NCI-H2029 treated with DMSO at 0.1 percent for 48 hours (cell line): ENCODE measurements around the gene PTPRN2.

Source experiments
- DNase-seq: peaks from one replicate; lab custom pipeline; 2025; lab: John Stamatoyannopoulos, UW

Gene PTPRN2

DNA sequence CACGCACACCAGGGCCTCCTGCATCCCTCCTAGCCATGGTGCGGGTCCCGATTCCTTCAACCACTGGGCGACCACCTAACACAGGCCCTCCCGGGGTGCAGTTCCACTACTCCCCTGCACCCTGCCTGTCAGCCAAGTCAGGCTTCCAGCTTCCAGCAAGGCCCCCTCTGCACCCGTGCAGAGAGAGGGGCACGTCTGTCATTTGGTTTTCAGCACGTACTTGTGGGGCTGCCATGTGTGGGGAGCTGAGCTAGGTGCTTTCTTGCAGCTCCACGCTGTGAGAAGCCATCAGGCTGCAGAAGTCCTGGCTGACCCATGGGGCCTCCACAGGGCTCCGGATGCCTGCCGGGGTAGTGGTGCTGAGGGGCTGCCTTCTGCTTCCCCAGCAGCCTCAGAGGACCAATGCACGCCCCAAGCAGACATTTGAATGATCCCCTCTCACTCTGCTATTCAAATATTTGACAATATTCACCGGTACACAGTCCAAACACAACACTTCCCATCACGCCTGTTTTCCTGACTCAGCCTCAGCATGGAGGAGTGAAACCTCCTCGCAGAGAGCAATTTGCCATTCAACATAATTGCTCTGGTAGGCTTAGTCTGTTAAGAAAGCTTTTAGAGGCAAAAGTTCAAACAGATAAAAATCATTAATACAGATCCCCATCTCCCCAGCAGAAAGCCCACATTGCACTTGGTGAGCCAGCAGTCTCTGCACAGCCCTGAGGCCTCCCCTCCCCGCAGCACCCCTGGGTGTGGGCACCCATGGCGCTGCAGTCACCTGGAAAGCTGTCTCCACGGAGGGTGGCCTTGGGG, 449.9 kb downstream of the PTPRN2 start:
- no peak for DNase-seq

DNA sequence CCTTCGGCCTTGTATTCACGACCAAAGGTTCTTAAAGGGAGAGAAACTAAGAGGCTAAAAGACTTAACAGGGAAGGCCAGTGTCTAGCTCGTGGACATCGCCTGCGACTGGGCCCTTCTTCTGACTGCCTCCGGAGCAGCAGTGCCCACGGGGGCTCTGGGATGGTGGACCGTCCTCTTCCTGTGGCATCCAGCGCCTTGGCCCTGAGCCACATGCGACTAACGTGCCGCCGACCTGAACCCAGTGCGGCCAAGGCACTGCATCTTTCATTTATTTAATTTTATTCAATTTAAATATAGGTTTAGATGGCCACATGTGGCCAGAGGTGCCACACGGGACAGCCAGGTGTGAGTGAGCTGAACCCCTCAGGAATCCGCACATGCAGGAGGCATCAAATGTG, 451.7 kb downstream of the PTPRN2 start:
- DNase-seq, result no peak

DNA sequence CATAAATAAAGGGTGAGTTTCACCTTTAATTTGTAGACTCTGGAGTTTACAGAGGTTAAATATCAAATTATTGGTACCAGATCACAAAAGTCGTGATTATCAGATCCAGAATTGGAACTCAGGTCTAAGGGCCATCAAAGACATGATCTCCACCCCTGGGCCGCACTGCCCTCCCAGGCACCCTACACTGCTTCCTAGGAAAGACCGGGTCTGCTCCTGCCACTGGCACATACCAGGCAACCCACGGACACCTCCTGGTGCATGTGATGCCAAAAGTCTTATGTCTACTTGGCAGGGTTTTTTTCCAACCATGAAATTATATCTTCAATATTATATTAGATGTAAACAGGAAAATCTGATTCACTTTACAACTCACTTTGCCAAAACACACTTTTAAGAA, 452.8 kb downstream of the PTPRN2 start:
- no peak for DNase-seq

DNA sequence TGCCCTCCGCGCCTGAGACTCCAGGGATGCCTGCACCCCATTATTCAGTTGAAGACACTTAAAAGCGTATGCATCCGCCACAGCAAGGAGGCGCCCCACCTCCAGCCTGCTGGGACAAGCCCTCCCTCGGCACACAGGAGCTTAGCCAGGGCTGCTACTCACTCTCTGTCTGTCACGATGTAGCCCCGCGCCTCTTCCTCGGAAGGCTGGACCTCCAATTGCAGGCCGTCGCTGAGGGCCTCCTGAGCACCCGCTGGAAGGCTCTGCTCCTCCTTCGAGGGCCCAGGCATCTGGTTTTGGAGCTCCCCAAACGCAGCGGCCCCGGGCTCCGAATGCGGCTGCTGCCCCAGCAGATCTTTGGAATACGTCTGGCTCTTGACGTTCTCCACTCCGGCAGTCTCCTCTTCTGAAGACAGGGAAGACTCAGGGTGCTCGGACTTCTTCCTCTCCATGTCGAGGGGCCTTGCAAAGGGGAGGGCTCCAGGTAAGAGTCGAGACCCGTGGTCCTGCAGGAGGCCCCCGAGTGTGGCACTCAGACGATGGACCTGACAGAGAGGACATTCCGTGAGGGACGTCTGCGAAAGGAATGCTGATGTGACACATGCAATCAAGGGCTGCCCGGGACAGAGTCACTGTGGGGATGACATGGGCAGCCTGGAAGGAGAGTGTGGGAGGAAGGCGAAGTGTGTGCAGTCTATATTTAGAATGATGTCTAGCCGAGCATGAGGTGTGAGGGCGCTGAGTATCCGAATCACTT, 453.9 kb downstream of the PTPRN2 start:
- no peak for DNase-seq

DNA sequence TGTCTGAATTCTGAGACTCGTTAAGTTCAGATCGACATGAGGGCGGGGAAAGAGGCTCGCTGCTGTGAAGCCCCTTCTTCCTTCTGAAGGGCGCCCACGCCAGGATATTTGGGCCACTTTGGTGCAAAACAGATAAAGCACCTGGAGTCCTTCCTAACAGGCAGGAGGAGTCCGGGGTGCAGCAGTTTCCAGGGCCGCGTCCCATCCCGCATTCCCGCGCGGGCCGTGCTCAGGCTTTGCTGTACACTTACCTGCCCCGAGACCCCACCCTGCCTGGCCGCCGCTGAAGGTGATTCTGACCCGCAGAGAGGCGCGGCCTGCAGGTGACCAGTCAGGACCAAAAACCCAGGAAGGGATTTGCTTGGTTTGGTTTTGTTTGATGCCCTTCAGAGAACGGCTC, 454.6 kb downstream of the PTPRN2 start:
- no peak for DNase-seq

DNA sequence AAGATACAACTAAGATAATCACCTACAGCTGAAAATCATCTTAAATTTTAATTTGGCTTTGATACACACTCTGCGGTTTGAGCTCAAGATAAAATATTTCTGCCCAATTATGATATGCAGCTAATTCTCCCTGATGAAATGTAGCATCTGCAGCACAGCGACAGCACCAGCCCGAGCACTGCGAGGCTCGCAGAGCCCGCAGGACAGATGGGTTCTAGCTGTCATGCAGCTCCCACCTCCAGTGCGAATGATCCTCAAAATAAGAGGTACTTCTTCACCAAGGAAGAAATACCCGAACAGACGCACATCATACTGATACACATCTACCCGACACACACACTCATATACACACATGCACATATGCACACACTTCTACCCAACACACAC, 457.6 kb downstream of the PTPRN2 start:
- DNase-seq, result no peak

DNA sequence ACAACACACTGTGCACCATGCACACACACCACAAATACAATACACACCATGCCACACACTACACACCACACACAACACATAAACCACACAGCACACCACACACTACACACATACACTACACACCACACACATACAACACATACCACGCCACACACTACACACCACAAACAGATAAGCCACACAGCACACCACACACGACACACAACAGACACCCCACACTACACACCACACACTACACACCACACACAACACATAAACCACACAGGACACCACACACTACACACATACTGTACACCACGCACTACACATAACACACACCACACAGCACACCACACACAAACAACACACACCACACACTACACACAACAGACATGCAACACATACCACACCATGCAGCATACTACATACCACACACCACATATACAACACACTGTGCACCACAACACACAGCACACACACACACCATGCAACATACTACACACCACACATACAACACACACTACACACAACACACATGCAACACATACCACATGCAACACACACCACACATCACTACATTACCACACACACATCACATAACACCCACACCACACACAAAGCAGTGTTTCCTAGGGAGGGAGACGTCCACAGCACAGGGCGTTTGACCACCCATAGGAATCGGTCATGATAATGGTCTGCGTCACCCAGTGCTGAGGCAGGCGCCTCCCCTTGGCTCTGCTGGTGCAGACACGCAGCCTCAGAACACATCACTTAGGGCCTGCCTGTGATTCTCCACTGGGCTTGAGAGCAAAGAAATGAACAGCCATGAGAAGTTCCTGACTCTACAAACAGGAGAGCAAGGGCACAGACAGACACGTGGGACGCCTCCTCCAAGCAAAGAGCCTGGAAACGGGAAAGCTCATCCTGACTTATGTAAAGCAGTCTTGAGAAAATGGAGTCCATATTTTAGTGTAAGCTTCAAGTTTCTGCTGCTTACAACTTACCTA, 458.3 kb downstream of the PTPRN2 start:
- no peak for DNase-seq

DNA sequence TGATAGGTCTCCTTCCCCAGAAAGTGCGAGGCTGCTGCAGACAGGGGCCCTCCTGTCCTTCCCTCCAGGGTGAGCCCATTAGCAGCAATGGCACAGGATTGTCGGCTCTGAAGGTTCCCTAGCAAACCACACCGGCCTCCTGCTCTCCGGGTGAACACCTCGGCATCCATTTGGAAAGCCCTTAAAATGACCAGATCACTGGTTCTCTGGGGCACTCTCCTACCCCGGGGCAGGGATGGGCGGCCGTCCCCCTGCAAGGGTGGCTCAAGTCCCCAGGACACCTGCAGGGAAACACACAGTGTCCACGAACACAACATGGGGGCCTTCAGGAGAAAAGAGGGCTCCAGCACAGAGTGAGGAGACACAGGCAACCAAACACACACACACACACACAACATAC, 459.1 kb downstream of the PTPRN2 start:
- no peak for DNase-seq

DNA sequence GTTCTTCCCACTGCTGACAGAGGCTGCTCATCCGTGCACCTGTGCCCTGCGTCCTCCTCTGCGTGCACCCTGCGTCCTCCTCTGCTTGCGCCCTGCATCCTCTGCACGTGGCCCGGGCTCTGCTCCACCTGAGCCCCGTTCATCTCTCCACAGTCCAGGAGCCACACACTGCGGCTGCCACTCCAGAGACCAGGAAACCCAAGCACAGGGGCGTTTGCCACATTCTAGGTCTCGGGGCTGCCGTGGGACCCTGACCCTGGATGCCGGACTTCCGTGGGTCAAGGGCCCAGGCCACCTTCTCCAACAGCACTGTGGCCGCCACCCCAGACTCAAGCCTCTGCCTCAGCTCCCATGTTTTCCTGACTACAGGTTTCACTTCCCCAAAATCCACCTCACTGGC, 460.4 kb downstream of the PTPRN2 start:
- no peak for DNase-seq

DNA sequence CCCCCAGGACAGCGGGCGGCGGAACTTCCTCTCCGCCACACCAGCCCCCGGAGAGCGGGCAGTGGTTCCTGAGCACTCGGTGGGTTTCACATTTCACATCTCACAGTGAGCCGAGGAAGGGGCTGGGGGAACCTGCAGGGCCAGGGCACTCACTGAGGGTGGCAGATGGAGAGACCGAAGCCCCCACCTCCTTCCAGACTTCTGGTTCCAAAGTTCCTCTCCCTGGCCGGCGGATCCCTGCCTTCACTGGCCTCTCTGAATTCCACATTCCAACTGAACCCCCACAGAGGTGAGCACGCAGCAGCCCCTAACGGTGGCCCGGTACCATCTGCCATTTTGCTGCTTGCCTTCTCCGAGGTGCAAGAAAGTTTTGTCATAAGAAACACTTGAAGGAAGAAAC, 461.0 kb downstream of the PTPRN2 start:
- DNase-seq, result no peak

DNA sequence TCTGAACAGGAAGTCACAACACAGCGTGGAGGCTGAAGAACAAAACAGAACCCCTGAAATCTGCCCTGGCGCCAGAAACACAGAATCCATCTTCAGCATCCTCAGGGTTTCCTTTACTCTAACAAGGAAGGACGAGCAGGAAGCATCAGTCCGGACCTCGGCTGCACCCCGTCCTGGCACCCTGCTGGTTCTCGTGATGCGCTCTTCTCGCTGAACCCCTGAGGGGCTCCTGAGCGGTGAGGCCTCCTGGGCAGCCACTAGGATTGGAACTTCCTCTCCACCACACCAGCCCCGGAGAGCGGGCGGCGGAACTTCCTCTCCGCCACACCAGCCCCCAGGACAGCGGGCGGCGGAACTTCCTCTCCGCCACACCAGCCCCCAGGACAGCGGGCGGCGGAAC, 461.9 kb downstream of the PTPRN2 start:
- no peak for DNase-seq

DNA sequence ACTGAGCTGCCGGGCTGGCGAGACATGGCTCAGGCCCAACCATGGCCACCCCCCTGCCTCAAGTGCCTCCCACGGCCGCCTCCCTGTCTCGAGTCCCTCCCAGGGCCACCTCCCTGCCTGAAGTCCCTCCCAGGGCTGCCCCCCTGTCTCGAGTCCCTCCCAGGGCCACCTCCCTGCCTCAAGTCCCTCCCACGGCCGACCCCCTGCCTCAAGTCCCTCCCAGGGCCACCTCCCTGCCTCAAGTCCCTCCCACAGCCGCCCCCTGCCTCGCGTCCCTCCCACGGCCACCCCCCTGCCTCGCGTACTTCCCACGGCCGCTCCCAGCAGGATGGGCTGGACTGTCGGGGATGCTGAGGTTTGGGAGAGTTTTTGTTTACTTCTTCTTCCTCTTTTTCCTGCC, 462.5 kb downstream of the PTPRN2 start:
- DNase-seq, result no peak

DNA sequence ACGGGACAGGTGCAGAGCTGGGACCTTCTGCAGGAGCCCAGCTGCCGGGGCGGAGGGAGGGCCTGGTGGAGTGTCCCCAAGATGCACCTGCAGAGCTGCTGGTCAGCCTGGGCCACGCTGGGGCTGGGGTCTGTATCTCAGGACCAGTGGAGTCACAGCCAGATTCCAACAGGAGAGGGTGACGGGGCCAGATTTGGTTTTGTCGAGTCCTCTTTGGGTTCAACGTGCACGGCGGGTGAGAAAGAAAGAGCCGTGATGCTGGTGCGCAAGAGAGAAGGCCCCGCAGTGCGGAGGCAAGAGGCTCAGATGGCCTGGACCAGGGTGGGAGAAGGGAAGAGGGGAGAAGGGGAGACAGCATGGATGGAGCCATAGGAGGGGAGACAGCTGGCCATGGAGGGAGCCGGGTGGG, 462.9 kb downstream of the PTPRN2 start:
- no peak for DNase-seq

DNA sequence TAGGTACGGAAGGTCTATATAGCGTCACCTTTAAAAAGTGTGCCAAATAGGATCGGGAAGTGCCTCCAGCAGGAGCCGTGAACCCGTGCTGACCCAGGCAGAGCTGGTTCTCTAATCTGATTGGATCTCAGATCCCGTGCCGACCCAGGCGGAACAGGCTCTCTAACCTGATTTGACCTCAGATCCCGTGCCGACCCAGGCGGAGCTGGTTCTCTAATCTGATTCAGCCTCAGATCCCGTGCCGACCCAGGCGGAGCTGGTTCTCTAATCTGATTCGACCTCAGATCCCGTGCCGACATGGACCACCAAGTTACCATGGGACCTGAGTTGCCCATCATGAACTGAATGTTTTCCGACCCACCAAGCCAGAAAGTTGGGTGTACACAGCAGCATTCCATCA, 463.9 kb downstream of the PTPRN2 start:
- DNase-seq, result no peak

DNA sequence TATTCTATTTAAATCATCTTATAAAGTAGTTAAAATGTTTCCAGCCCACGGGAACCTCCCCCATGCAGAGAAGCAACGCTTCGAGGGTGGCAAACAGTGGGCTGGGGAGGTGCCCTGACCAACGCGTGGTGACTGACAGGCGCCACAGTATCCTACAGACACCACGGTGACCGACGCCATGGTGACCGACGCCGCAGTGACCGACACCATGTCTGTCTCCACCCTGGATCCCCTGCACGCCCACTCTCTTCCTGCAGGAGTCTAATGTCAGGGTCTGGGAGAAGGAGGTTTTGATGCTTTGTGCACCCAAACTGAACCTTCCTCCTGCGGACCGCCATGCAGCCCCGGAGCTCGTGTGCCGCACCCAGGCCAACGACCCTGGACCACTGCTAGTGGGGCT, 464.4 kb downstream of the PTPRN2 start:
- DNase-seq, result no peak

DNA sequence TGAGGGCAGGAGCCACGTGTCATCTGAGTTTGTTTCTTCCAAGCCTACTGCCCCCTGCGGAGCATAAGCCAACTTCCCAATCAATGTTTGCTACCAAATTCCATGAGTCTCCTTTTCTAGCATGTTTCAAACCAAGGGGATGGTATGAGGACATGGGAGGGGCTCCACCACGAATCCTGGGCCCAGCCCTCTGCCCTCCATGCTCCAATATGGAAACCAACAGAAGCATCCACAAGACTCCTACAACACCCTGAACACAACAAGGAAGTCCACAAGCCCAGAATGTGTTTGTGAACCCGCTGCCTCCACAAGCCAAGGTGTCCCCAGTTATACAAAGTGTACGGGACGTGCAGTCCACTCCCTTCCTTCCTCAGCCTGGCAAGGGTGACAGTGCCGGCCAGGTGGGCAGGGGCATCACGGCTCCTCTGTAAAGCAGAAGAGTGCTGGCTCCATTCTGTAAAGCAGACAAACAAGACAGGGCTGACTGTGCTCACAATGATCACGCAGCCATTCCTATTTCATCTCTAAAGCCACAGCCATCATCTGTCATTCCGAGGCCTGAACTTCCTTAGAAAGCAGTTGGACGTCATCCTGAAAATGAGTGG, 466.1 kb downstream of the PTPRN2 start:
- no peak for DNase-seq

DNA sequence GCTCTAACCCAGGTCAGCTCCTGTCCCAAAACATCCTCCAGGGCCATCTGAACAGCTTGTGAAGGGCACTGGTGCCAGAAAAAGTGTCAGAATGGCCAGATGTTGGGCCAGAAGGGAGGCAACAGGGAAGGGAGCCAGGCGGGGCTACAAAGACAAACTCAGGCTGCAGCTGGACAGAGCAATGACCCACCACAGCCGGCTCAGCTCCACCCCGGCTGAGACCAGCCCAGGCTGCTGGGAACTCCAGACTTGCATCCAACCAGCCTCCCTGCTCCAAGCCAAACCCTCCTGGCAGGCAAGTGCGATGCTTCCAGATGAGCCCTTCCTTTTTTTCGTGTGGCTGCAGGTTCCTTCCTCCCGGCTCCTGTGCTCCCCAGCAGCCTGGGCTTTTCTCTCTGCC, 466.9 kb downstream of the PTPRN2 start:
- no peak for DNase-seq

DNA sequence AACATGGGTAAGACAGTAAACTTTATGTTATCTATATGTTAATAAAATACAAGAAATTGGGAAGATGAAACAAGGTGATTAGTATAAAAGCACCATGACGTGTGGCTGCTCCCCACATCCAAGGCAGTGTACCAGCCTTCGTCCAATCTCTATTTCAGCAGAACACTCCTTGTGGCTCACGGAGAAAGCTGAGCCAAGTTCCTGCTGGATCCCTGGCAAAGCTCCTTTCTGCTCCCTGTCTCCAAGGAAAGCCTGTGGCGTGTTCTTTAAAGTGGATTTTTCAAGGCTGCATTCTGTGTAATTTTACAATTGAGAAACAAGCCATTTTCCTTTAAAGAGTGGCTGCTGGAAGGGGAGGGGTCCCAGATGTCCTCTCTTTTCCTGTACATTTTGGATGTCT, 467.3 kb downstream of the PTPRN2 start:
- no peak for DNase-seq

DNA sequence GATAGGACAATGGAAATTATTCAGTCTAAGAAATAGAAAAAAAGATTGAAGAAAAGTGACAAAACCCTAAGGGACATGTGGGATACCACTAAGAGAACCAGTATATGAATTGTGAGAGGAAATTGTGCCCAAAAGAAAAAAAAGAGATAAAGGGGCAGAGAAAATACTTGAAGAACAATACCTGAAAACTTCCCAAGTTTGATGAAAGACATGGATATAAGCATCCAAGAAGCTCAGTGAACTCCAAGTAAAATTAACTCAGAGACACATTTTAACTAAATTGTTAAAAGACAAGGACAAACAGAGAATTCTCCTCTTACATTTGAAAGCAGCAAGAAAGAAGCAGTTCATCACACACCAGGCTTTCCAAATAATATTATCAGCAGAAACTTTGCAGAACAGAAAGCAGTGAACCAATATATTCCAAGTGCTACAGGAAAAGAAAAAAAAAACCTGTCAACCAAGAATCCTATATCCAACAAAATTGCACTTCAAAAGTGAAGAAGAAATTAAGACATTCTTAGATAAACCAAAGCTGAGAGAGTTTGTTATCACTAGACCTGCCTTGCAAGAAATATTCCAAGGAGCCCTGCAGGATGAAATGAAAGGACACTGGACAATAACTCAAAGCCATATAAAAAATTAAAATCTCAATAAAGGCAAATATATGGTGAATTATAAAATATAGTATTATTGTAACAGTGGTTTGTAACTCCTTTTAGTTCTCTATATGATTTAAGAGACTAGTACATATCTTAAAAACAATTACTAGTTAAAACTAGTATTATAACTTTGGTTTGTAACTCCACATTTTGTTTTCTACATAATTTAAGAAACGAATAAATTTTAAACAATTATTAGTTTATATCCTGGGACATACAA, 470.0 kb downstream of the PTPRN2 start:
- no peak for DNase-seq

DNA sequence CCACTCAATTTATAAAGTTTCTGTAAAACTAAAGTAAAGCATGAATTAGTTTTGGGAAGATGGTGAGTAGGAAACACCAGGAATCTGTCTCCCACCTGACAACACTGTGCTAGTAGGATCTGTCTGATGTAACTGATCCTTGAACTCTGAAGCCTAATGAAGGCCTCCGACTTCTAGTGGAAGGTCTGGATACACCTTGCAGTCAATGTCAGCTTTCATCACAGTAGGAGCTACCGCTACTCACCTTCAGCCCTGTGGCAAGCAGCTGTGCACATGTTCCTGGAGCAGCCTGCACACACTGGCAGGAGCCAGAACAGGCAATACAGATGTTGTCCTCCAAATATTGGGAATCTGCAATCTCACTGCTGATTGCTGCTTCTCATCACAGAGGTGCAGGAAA, 471.4 kb downstream of the PTPRN2 start:
- DNase-seq, result no peak
